Endothelial cell of umbilical vein (primary cell): ENCODE measurements around the gene AAMDC. TPM values are rescaled to one million over a fixed set of nuclear protein-coding genes. Genes with fewer than 3 reads are reported as not detected.

Experiments used
- BruUV-seq: library from RNA; stranded (reverse); fragments of 400-500 nt; replicated peaks from 2 replicates; lab custom pipeline; 2021; lab: Mats Ljungman, UMichigan
- CTCF ChIA-PET: fragments of 300-600, 350-600 bp; sonication (Branson Sonifier 250); formaldehyde crosslinking; loops from one replicate; lab custom pipeline; 2021; ENCODE audit warnings: antibody characterized with exemption, inconsistent platforms; lab: Charles Lee
- POLR2A ChIA-PET: fragments of 300-600, 350-600 bp; sonication (Branson Sonifier 250); formaldehyde crosslinking; loops from one replicate; lab custom pipeline; 2021; ENCODE audit warnings: antibody characterized with exemption, inconsistent platforms; lab: Charles Lee
- DNase-seq: peaks from one replicate; pipeline ENCODE4 v3.0.0-alpha.2; 2011; ENCODE audit warnings: low read depth, low spot score
- FAIRE-seq: peaks from 2 replicates; lab custom pipeline; 2011; peaks lifted over from hg19 to GRCh38; lab: Jason Lieb, UNC
- H2AFZ ChIP-seq: 2 replicates; pipeline ENCODE4 v1.6.0; 2012; ENCODE audit warnings: low read depth, low read length, control low read depth, inconsistent platforms
- H3K27ac ChIP-seq: 2 replicates; pipeline ENCODE4 v1.5.1; 2011; ENCODE audit warnings: low read depth, mild to moderate bottlenecking, control low read depth, low read length, moderate library complexity; ENCODE audit not compliant: insufficient read depth
- H3K27me3 ChIP-seq, 2 experiments: 2 replicates each; pipeline versions ENCODE4 v1.6.0 to v1.6.1; 2011; ENCODE audit warnings: low read length in 2 of 2, mixed read lengths in 1 of 2; ENCODE audit not compliant: control insufficient read depth in 2 of 2, insufficient read depth in 2 of 2
- H3K36me3 ChIP-seq, 2 experiments: 2 replicates in 1 of 2; 3 replicates in 1 of 2; pipeline ENCODE4 v1.5.1; 2011; ENCODE audit warnings: low read length in 2 of 2, mild to moderate bottlenecking in 1 of 2, moderate library complexity in 1 of 2; ENCODE audit not compliant: control insufficient read depth in 2 of 2, insufficient read depth in 2 of 2; ENCODE audit errors: extremely low read depth in 1 of 2
- H3K4me1 ChIP-seq: 3 replicates; pipeline ENCODE4 v1.5.1; 2011; ENCODE audit warnings: mild to moderate bottlenecking, low read length; ENCODE audit not compliant: control insufficient read depth, insufficient read depth; ENCODE audit errors: extremely low read depth
- H3K4me2 ChIP-seq: 2 replicates; pipeline ENCODE4 v1.6.1; 2011; ENCODE audit warnings: low read length, control low read depth, mixed read lengths; ENCODE audit not compliant: insufficient read depth
- H3K4me3 ChIP-seq, 3 experiments: fragments of 200-600 bp in 1 of 3; sonication (generic), shearing (Covaris generic) in 1 of 3; replicated peaks in 1 of 3; 2 replicates each; pipeline ENCODE4 v1.5.1; 2011 to 2016; ENCODE audit warnings: control low read depth in 3 of 3, low read length in 3 of 3, mild to moderate bottlenecking in 2 of 3, inconsistent platforms in 1 of 3, low read depth in 1 of 3, moderate library complexity in 1 of 3; ENCODE audit not compliant: insufficient read depth in 1 of 3
- H3K79me2 ChIP-seq: 2 replicates; pipeline ENCODE4 v1.6.0; 2012; ENCODE audit warnings: low read length, inconsistent platforms; ENCODE audit not compliant: control insufficient read depth, insufficient read depth
- H3K9ac ChIP-seq: replicated peaks from 2 replicates; pipeline ENCODE3; 2011; ENCODE audit warnings: low read length, control low read depth; ENCODE audit not compliant: insufficient read depth; ENCODE audit errors: extremely low read depth
- H3K9me1 ChIP-seq: replicated peaks from 3 replicates; pipeline ENCODE4 v1.6.0; 2011; ENCODE audit warnings: mild to moderate bottlenecking, low read length; ENCODE audit not compliant: control insufficient read depth, insufficient read depth; ENCODE audit errors: extremely low read depth
- H3K9me3 ChIP-seq: replicated peaks from 2 replicates; pipeline ENCODE4 v1.5.1; 2012; ENCODE audit warnings: low read length, inconsistent platforms; ENCODE audit not compliant: control insufficient read depth, insufficient read depth
- H4K20me1 ChIP-seq: replicated peaks from 2 replicates; pipeline ENCODE3; 2011; ENCODE audit warnings: mild to moderate bottlenecking, low read length; ENCODE audit not compliant: control insufficient read depth, insufficient read depth; ENCODE audit errors: extremely low read depth
- EZH2 ChIP-seq: IDR thresholded peaks from 2 replicates; pipeline ENCODE4 v1.6.1; 2012; ENCODE audit warnings: borderline replicate concordance, low read depth, mild to moderate bottlenecking, moderate library complexity, low read length, inconsistent platforms; ENCODE audit not compliant: severe bottlenecking
- FOS ChIP-seq: IDR thresholded peaks from 2 replicates; pipeline ENCODE4 v1.6.1; 2011; ENCODE audit warnings: mild to moderate bottlenecking, low read length, moderate library complexity, borderline replicate concordance; ENCODE audit not compliant: insufficient read depth
- GATA2 ChIP-seq: IDR thresholded peaks from 2 replicates; pipeline ENCODE4 v1.7.0; 2011; ENCODE audit warnings: low read depth, mild to moderate bottlenecking, moderate library complexity, mixed read lengths, low read length; ENCODE audit not compliant: insufficient read length, insufficient read depth
- JUN ChIP-seq: IDR thresholded peaks from 2 replicates; pipeline ENCODE4 v1.6.1; 2011; ENCODE audit warnings: borderline replicate concordance, low read depth; ENCODE audit not compliant: insufficient read length, insufficient read depth
- MYC ChIP-seq: IDR thresholded peaks from one replicate; pipeline ENCODE4 v1.6.1; 2011; ENCODE audit warnings: mild to moderate bottlenecking, low read depth, low read length
- POLR2A ChIP-seq: IDR thresholded peaks from 2 replicates; pipeline ENCODE4 v1.6.1; 2012; ENCODE audit warnings: low read depth, mild to moderate bottlenecking, control low read depth, low read length
- POLR2AphosphoS5 ChIP-seq: IDR thresholded peaks from 2 replicates; pipeline ENCODE4 v1.6.1; 2012; ENCODE audit warnings: low read depth, mild to moderate bottlenecking, control low read depth, low read length, moderate library complexity; ENCODE audit not compliant: insufficient read depth
- dilution Hi-C: fragments of 300-500 bp; cut with MboI; formaldehyde crosslinking; loops from one replicate; pipeline ENCODE4 v1.15.0; 2019; ENCODE audit warnings: low sequenced_read_pairs; ENCODE audit not compliant: extremely low pct_ligation_motif_present
- intact Hi-C: fragments of 100-400 bp; cut with micrococcal nuclease; formaldehyde crosslinking; loops from one replicate; pipeline ENCODE4 v1.10.0; 2022
- polyA plus RNA-seq, 4 experiments: library from polyadenylated mRNA; depleted of rRNA in 3 of 4; stranded (reverse) in 3 of 4; unstranded in 1 of 4; fragments of >200 nt; gene quantifications; 2 replicates each; pipeline versions ENCODE4 v1.2.1 to v1.2.3, GENCODE V29; 2011 to 2012; ENCODE audit warnings: missing spikeins in 1 of 4
- total RNA-seq: library from RNA; stranded (reverse); gene quantifications from 2 replicates; pipeline ENCODE4 v1.2.3, GENCODE V29; 2021
- TF ChIP-seq, protein P1 (sequence below): IDR thresholded peaks from 2 replicates; pipeline ENCODE4 v1.6.1; 2011; ENCODE audit not compliant: insufficient read depth, insufficient read length

Gene AAMDC
- total and polyA plus RNA-seq, 2 donors (not counting 3 experiments of a cell fraction or from before 2014, with no cell fraction given) = 48.1 to 51.0 TPM

DNA sequence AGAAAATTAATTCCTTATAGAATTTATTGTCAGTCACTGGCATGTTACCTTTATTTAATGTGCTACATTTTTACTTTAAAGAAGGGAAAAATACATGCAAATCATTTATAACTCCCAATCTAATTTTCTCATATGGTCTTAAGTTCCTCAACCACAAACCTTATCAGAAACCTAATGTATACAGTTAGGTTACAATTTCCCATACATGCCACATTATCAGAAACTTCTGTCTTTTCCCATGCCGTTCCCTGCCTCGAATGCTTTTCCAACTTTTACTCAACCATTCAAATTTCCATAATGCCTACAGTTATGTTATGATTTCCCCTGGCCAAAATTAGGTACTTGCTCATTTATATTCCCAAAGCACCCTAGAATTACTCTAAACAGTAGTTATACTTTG, 14.0 kb upstream of the AAMDC start:
- no peak for FAIRE-seq
- Histone ChIP-seq H3K27ac (no peak overlapping the region), H3K36me3 (peaks cover 0 to 5% of the 10 kb centered on the region in 2 experiments), H3K79me2 (peaks cover 85% of the 10 kb centered on the region), H4K20me1 (peaks cover 18% of the 10 kb centered on the region), H3K4me1 (peaks cover 11% of the 10 kb centered on the region), H3K4me3 (no peak overlapping the region), H3K9me1 (no peaks in the 10 kb centered on the region), H3K9ac (no peak overlapping the region), H2AFZ (no peak overlapping the region), H3K4me2 (no peak overlapping the region), H3K9me3 (no peaks in the 10 kb centered on the region), H3K27me3 (no peaks in the 10 kb centered on the region)
- ChIA-PET CTCF (no interaction called here), POLR2A (no interaction called here)
- dilution Hi-C loops = no loop called here
- DNase-seq = no peak
- BruUV-seq = no TSS peak
- intact Hi-C loops = no loop called here
- TF ChIP-seq JUN = no peak
- no peak for TF ChIP-seq POLR2AphosphoS5
- TF ChIP-seq POLR2A = no peak
- no peak for TF ChIP-seq GATA2
- TF ChIP-seq, protein P1, sequence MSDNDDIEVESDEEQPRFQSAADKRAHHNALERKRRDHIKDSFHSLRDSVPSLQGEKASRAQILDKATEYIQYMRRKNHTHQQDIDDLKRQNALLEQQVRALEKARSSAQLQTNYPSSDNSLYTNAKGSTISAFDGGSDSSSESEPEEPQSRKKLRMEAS = no peak
- TF ChIP-seq EZH2 = no peak

DNA sequence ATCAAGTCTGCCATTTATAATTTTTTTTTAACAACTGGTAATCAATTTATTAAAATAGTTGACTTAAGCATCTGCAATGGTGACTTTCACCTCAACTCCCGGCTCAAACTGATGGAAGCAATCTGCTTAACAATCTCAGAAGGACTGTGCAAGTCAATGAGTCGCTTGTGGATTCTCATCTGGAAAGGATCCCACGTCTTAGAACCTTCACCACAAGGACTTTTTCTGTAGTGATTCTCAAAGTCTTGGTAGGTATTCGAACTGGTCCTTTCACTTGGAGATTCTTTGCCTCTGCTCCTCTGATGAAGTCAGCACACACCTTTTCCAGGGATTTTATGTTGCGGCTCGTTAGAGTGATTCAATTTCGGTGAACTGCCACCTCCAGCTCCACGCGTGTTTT, 7.7 kb upstream of the AAMDC start:
- H3K27me3 ChIP-seq = no peaks in the 10 kb centered on the region
- dilution Hi-C loops (no loop called here), intact Hi-C loops (no loop called here)
- peaks cover 1% of the 10 kb centered on the region for H3K4me1 ChIP-seq
- no peaks in the 10 kb centered on the region for H3K9me3 ChIP-seq
- no peak overlapping the region for H3K4me2 ChIP-seq
- no peak overlapping the region for H2AFZ ChIP-seq
- no peaks in the 10 kb centered on the region for H3K9me1 ChIP-seq
- H3K9ac ChIP-seq = no peak overlapping the region
- H3K36me3 ChIP-seq = peaks cover 2 to 5% of the 10 kb centered on the region in 2 experiments
- H3K27ac ChIP-seq = no peak overlapping the region
- peaks cover 93% of the 10 kb centered on the region for H3K79me2 ChIP-seq
- DNase-seq = no peak
- BruUV-seq = no TSS peak
- FAIRE-seq = no peak
- POLR2A ChIA-PET = no interaction called here
- H4K20me1 ChIP-seq = peaks cover 23% of the 10 kb centered on the region
- TF ChIP-seq FOS (no peak), MYC (no peak)
- H3K4me3 ChIP-seq = no peak overlapping the region
- CTCF ChIA-PET = no interaction called here
